IMR-90 (cell line): ENCODE measurements around the gene SPAG16. TPM values are rescaled to one million over a fixed set of nuclear protein-coding genes. Genes with fewer than 3 reads are reported as not detected.

Experiments
- ATAC-seq: fragments of 200-7000 bp; cut with Tn5 transposase; 2 replicates; pipeline ENCODE4 v1.9.1; 2020; ENCODE audit warnings: low read depth, mild to moderate bottlenecking, moderate library complexity
- BruUV-seq: library from RNA; stranded (reverse); fragments of 400-500 nt; replicated peaks from 2 replicates; lab custom pipeline; 2021; lab: Mats Ljungman, UMichigan
- CTCF ChIA-PET: fragments of 300-600 bp; formaldehyde crosslinking; extraction: SDS; loops from one replicate; lab custom pipeline; 2021; ENCODE audit warnings: antibody characterized with exemption; lab: Yijun Ruan, JAX
- POLR2A ChIA-PET: fragments of 300-600 bp; sonication (Branson Sonifier 250); formaldehyde crosslinking; loops from one replicate; lab custom pipeline; 2022; ENCODE audit warnings: antibody characterized with exemption; ENCODE audit not compliant: unreplicated experiment; lab: Charles Lee
- DNase-seq: peaks from one replicate; pipeline ENCODE4 v3.0.0; 2013
- H2AFZ ChIP-seq: replicated peaks from 2 replicates; pipeline ENCODE3; 2013; ENCODE audit warnings: low read length, mild to moderate bottlenecking; ENCODE audit not compliant: poor library complexity
- H2AK5ac ChIP-seq: 2 replicates; pipeline ENCODE4 v1.6.1; 2013; ENCODE audit warnings: low read depth, low read length, inconsistent platforms
- H2AK9ac ChIP-seq: replicated peaks from 2 replicates; pipeline ENCODE3; 2013; ENCODE audit warnings: mild to moderate bottlenecking, low read depth, low read length, moderate library complexity; ENCODE audit not compliant: poor library complexity
- H2BK120ac ChIP-seq: 2 replicates; pipeline ENCODE4 v1.6.1; 2013; ENCODE audit warnings: low read depth, low read length, inconsistent platforms
- H2BK15ac ChIP-seq: 3 replicates; pipeline ENCODE4 v1.6.1; 2013; ENCODE audit warnings: low read depth, low read length, inconsistent platforms
- H2BK20ac ChIP-seq: 2 replicates; pipeline ENCODE4 v1.6.1; 2013; ENCODE audit warnings: low read depth, mild to moderate bottlenecking, inconsistent platforms, low read length, moderate library complexity
- H2BK5ac ChIP-seq: 2 replicates; pipeline ENCODE4 v1.6.1; 2013; ENCODE audit warnings: mild to moderate bottlenecking, low read depth, low read length, inconsistent platforms; ENCODE audit not compliant: poor library complexity, severe bottlenecking
- H3K14ac ChIP-seq: replicated peaks from 2 replicates; pipeline ENCODE4 v1.6.1; 2013; ENCODE audit warnings: low read depth, low read length, inconsistent platforms
- H3K18ac ChIP-seq: 2 replicates; pipeline ENCODE4 v1.6.1; 2013; ENCODE audit warnings: low read depth, low read length, control low read depth
- H3K23ac ChIP-seq: 2 replicates; pipeline ENCODE4 v1.6.1; 2013; ENCODE audit warnings: low read depth, low read length, inconsistent platforms
- H3K27ac ChIP-seq: 2 replicates; pipeline ENCODE4 v1.5.1; 2013; ENCODE audit warnings: mild to moderate bottlenecking, control low read depth, low read length; ENCODE audit not compliant: insufficient read depth
- H3K27me3 ChIP-seq: 2 replicates; pipeline ENCODE4 v1.6.1; 2013; ENCODE audit warnings: low read length; ENCODE audit not compliant: control insufficient read depth, insufficient read depth
- H3K36me3 ChIP-seq: 2 replicates; pipeline ENCODE4 v1.6.1; 2013; ENCODE audit warnings: low read length, mixed read lengths; ENCODE audit not compliant: control insufficient read depth, insufficient read depth
- H3K4ac ChIP-seq: 2 replicates; pipeline ENCODE4 v1.6.1; 2013; ENCODE audit warnings: low read depth, low read length, inconsistent platforms
- H3K4me1 ChIP-seq: 2 replicates; pipeline ENCODE4 v1.6.1; 2013; ENCODE audit warnings: low read length, mixed read lengths; ENCODE audit not compliant: control insufficient read depth, insufficient read depth
- H3K4me2 ChIP-seq: 2 replicates; pipeline ENCODE4 v1.6.1; 2013; ENCODE audit warnings: low read depth, mild to moderate bottlenecking, control low read depth, low read length, moderate library complexity
- H3K4me3 ChIP-seq: 2 replicates; pipeline ENCODE4 v1.5.1; 2013; ENCODE audit warnings: low read depth, mild to moderate bottlenecking, control low read depth, low read length, moderate library complexity; ENCODE audit not compliant: insufficient read depth
- H3K56ac ChIP-seq: 2 replicates; pipeline ENCODE4 v1.6.1; 2013; ENCODE audit warnings: low read length, inconsistent platforms; ENCODE audit not compliant: insufficient read depth; ENCODE audit errors: extremely low read depth
- H3K79me1 ChIP-seq, 2 experiments: 2 replicates each; pipeline ENCODE4 v1.6.1; 2013; ENCODE audit warnings: low read length in 2 of 2, inconsistent platforms in 1 of 2, low read depth in 1 of 2
- H3K9ac ChIP-seq: 2 replicates; pipeline ENCODE4 v1.6.1; 2013; ENCODE audit warnings: low read depth, low read length, control low read depth
- H3K9me1 ChIP-seq: 2 replicates; pipeline ENCODE4 v1.6.1; 2013; ENCODE audit warnings: low read length, inconsistent platforms; ENCODE audit not compliant: insufficient read depth
- H3K9me3 ChIP-seq: 2 replicates; pipeline ENCODE4 v1.6.1; 2013; ENCODE audit warnings: low read length; ENCODE audit not compliant: control insufficient read depth, insufficient read depth
- H4K20me1 ChIP-seq: 2 replicates; pipeline ENCODE4 v1.6.1; 2013; ENCODE audit warnings: low read length, inconsistent platforms; ENCODE audit not compliant: insufficient read depth
- H4K5ac ChIP-seq: 2 replicates; pipeline ENCODE4 v1.6.1; 2013; ENCODE audit warnings: mild to moderate bottlenecking, low read depth, low read length, control low read depth
- H4K8ac ChIP-seq, 2 experiments: 2 replicates each; pipeline ENCODE4 v1.6.1; 2013; ENCODE audit warnings: low read depth in 2 of 2, low read length in 2 of 2, control low read depth in 1 of 2, inconsistent platforms in 1 of 2
- H4K91ac ChIP-seq: 2 replicates; pipeline ENCODE4 v1.6.1; 2013; ENCODE audit warnings: low read depth, low read length, inconsistent platforms; ENCODE audit not compliant: insufficient read depth
- MXI1 ChIP-seq: IDR thresholded peaks from 2 replicates; pipeline ENCODE4 v1.6.1; 2012; ENCODE audit warnings: low read depth, mild to moderate bottlenecking, low read length, moderate library complexity, borderline replicate concordance
- NFE2L2 ChIP-seq: fragments of 150-350 bp; IDR thresholded peaks from 2 replicates; pipeline ENCODE4 v1.6.1; 2016; ENCODE audit warnings: low read depth, mild to moderate bottlenecking, low read length
- SMC3 ChIP-seq: fragments of 150-350 bp; IDR thresholded peaks from 2 replicates; pipeline ENCODE4 v1.6.1; 2016; ENCODE audit warnings: low read depth, mild to moderate bottlenecking, antibody characterized with exemption, low read length, moderate library complexity
- WGBS, 2 experiments: methylation state at CpG; one replicate each; pipeline versions ENCODE4 v1.1.5 to v1.1.7; 2013; ENCODE audit warnings: missing lambda C conversion rate in 2 of 2; ENCODE audit not compliant: insufficient read length in 1 of 2; ENCODE audit errors: extremely low coverage in 2 of 2; 5-methylcytosine and 5-hydroxymethylcytosine counted together
- dilution Hi-C: fragments of 300-500 bp; cut with HindIII; formaldehyde crosslinking; loops from one replicate; pipeline ENCODE4 v1.14.3; 2018; ENCODE audit warnings: low sequenced_read_pairs; ENCODE audit not compliant: unreplicated experiment
- in situ Hi-C: fragments of 300-500 bp; cut with MboI; formaldehyde crosslinking; loops from 3 replicates; pipeline ENCODE4 v1.14.3; 2019; ENCODE audit warnings: low sequenced_read_pairs, inconsistent platforms, mixed read lengths
- intact Hi-C: fragments of 100-400 bp; cut with micrococcal nuclease; formaldehyde crosslinking; loops from 2 replicates; pipeline ENCODE4 v1.10.0; 2022
- polyA plus RNA-seq, 3 experiments: library from polyadenylated mRNA; depleted of rRNA; stranded (reverse); fragments of >200 nt; gene quantifications; 2 replicates each; pipeline ENCODE4 v1.2.3, GENCODE V29; 2012; ENCODE audit warnings: low replicate concordance in 1 of 3
- total RNA-seq: library from RNA; depleted of rRNA; stranded (reverse); fragments of >200 nt; gene quantifications from 2 replicates; pipeline ENCODE4 v1.2.3, GENCODE V29; 2012
- TF ChIP-seq, protein P1 (sequence below): conservative IDR thresholded peaks from 2 replicates; pipeline ENCODE4 v1.5.1; 2012; ENCODE audit warnings: mild to moderate bottlenecking, low read depth, low read length, improper control_type of control experiment

SPAG16 gene
- total and polyA plus RNA-seq, 2 of the 4 experiments (the other 2 are of a cell fraction) = 7.3 to 13.5 TPM

DNA sequence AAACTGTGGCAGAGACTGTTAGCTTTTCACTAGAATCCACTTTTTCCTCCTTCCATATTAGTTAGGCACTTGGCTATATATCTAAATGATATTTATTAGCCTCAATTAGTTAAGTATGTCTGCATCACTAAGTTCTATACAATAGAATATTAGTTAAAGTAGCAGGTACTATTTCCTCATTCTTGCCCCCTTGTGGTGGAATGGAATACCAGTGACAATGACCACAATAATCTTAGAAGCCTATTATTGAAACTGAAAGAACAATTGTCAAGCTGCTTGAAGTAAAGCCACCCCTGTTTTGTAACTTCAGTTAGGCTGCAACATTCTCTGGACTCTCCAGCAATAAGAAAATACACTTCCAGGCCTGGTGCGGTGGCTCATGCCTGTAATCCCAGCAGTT, 650.3 kb downstream of the SPAG16 start:
- TF ChIP-seq NFE2L2 (no peak), SMC3 (0 out of 2 replicates have a peak, but pooled peaks have one; percentile 4), MXI1 (no peak)
- TF ChIP-seq, protein P1, sequence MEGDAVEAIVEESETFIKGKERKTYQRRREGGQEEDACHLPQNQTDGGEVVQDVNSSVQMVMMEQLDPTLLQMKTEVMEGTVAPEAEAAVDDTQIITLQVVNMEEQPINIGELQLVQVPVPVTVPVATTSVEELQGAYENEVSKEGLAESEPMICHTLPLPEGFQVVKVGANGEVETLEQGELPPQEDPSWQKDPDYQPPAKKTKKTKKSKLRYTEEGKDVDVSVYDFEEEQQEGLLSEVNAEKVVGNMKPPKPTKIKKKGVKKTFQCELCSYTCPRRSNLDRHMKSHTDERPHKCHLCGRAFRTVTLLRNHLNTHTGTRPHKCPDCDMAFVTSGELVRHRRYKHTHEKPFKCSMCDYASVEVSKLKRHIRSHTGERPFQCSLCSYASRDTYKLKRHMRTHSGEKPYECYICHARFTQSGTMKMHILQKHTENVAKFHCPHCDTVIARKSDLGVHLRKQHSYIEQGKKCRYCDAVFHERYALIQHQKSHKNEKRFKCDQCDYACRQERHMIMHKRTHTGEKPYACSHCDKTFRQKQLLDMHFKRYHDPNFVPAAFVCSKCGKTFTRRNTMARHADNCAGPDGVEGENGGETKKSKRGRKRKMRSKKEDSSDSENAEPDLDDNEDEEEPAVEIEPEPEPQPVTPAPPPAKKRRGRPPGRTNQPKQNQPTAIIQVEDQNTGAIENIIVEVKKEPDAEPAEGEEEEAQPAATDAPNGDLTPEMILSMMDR = peak; percentile 30
- no peaks in the 10 kb centered on the region for H3K27me3 ChIP-seq

More for the DNA sequence above, 650.3 kb downstream of the SPAG16 start:
- Histone ChIP-seq H4K5ac (no peak overlapping the region), H2AK9ac (no peak overlapping the region), H3K56ac (no peak overlapping the region), H3K14ac (no peak overlapping the region), H3K9me1 (no peaks in the 10 kb centered on the region), H3K4me3 (no peak overlapping the region), H3K36me3 (no peaks in the 10 kb centered on the region), H2AK5ac (no peak overlapping the region), H2BK5ac (no peak overlapping the region), H4K20me1 (no peaks in the 10 kb centered on the region), H3K4me1 (peaks cover 2% of the 10 kb centered on the region; the same call in 1 of the 2 replicates), H4K91ac (no peak overlapping the region), H3K23ac (no peak overlapping the region), H2BK120ac (no peak overlapping the region), H2BK20ac (no peak overlapping the region), H3K27ac (no peak overlapping the region), H3K4ac (no peak overlapping the region), H3K18ac (no peak overlapping the region), H3K9ac (no peak overlapping the region), H3K4me2 (no peak overlapping the region), H4K8ac (no peak overlapping the region), H2BK15ac (no peak overlapping the region), H2AFZ (no peak overlapping the region), H3K79me1 (no peaks in the 10 kb centered on the region), H3K9me3 (peaks cover 3% of the 10 kb centered on the region; the same call in 1 of the 2 replicates)
- ATAC-seq (no peak), DNase-seq (peak; percentile 2)
- no CpG with 5 or more reads among the region's 1 CpG for WGBS, 2 experiments
- ChIA-PET POLR2A (no interaction called here), CTCF (no interaction called here)
- BruUV-seq = no TSS peak
- intact Hi-C loops = no loop called here
- dilution Hi-C loops = no loop called here
- in situ Hi-C loops = no loop called here
